ENCODE measurements around the gene PSMB11.

DNA sequence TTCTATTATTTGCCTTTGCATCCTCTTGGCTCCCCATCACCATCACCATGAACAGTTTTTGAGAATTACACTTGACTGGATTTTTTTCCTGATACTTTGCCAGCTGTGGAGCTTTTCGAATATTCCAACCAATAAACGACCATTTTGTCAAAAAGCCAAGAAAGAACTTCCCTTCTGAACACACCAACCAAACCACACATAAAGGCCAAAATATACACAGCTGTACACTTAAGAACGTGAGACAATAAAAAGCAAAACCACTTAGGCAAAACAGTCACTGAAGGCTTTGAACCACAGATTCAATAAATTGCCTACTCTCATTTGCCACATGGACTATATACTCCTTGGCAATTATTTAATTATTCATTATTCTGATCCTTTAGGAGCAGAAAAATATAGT, 33.2 kb upstream of the PSMB11 start:
- TF ChIP-seq CTCF (conservative IDR thresholded peaks at IDR 0.05 in 1 of 2, IDR thresholded peaks at IDR 0.05 in 1 of 2; ENCODE audit: extremely low read depth in 1 of 2, insufficient read depth in 1 of 2, low read depth in 1 of 2, low read length in 2 of 2), result no peak
- no peak for TF ChIP-seq EZH2 (IDR thresholded peaks at IDR 0.05; ENCODE audit: borderline replicate concordance, low read length)
